Fibroblast of lung (primary cell): Measurements from ENCODE around the gene CYLD. TPM values are rescaled to one million over a fixed set of nuclear protein-coding genes. Genes with fewer than 3 reads are reported as not detected.

Experiments used
- DNase-seq, 2 donors: peaks; one replicate each; pipeline versions ENCODE4 v3.0.0 to v3.0.0-alpha.2; 2010; ENCODE audit warnings: low read depth in 2 of 2
- H2AFZ ChIP-seq: 2 replicates; pipeline ENCODE4 v1.5.1; 2012; ENCODE audit warnings: low read length, control low read depth, inconsistent platforms
- H3K27ac ChIP-seq: 2 replicates; pipeline ENCODE4 v1.5.1; 2011; ENCODE audit warnings: low read length, control low read depth; ENCODE audit not compliant: insufficient read depth
- H3K27me3 ChIP-seq: 2 replicates; pipeline ENCODE4 v1.5.1; 2011; ENCODE audit warnings: mild to moderate bottlenecking, low read length; ENCODE audit not compliant: control insufficient read depth, insufficient read depth
- H3K36me3 ChIP-seq: 2 replicates; pipeline ENCODE4 v1.5.1; 2011; ENCODE audit warnings: low read length; ENCODE audit not compliant: control insufficient read depth, insufficient read depth
- H3K4me1 ChIP-seq: 2 replicates; pipeline ENCODE4 v1.5.1; 2011; ENCODE audit warnings: low read length; ENCODE audit not compliant: control insufficient read depth, insufficient read depth; ENCODE audit errors: extremely low read depth
- H3K4me2 ChIP-seq: 2 replicates; pipeline ENCODE4 v1.5.1; 2011; ENCODE audit warnings: low read length, control low read depth; ENCODE audit not compliant: insufficient read depth; ENCODE audit errors: extremely low read depth
- H3K4me3 ChIP-seq, 4 experiments: fragments of 200-600 bp in 1 of 4; sonication (generic) in 1 of 4; replicated peaks in 1 of 4; 2 replicates each; pipeline ENCODE4 v1.5.1; 2011 to 2016; ENCODE audit warnings: low read length in 4 of 4, low read depth in 3 of 4, mild to moderate bottlenecking in 3 of 4, control low read depth in 2 of 4, inconsistent platforms in 1 of 4, mixed read lengths in 1 of 4; ENCODE audit not compliant: insufficient read depth in 1 of 4; ENCODE audit errors: control extremely low read depth in 1 of 4
- H3K79me2 ChIP-seq: 2 replicates; pipeline ENCODE4 v1.5.1; 2012; ENCODE audit warnings: mild to moderate bottlenecking, low read length, inconsistent platforms; ENCODE audit not compliant: control insufficient read depth, insufficient read depth
- H3K9ac ChIP-seq: 2 replicates; pipeline ENCODE4 v1.5.1; 2011; ENCODE audit warnings: mild to moderate bottlenecking, low read length, control low read depth; ENCODE audit not compliant: insufficient read depth
- H3K9me3 ChIP-seq: 2 replicates; pipeline ENCODE4 v1.5.1; 2012; ENCODE audit warnings: low read depth, low read length; ENCODE audit not compliant: control insufficient read depth, insufficient read depth
- H4K20me1 ChIP-seq: 2 replicates; pipeline ENCODE4 v1.5.1; 2011; ENCODE audit warnings: low read length; ENCODE audit not compliant: control insufficient read depth, insufficient read depth; ENCODE audit errors: extremely low read depth
- CTCF ChIP-seq, 2 donors: IDR thresholded peaks in 1 of 2; conservative IDR thresholded peaks in 1 of 2; 1 replicate in 1 of 2; 2 replicates in 1 of 2; pipeline ENCODE4 v1.5.1; 2011 to 2012; ENCODE audit warnings: low read length in 2 of 2, control low read depth in 1 of 2, inconsistent platforms in 1 of 2, low read depth in 1 of 2, mild to moderate bottlenecking in 1 of 2
- EZH2 ChIP-seq: IDR thresholded peaks from 2 replicates; pipeline ENCODE4 v1.5.1; 2012; ENCODE audit warnings: low read length, control low read depth, mild to moderate bottlenecking; ENCODE audit errors: missing control alignments
- polyA plus RNA-seq, 2 donors: library from polyadenylated mRNA; depleted of rRNA in 1 of 2; stranded (reverse) in 1 of 2; unstranded in 1 of 2; fragments of >200 nt; gene quantifications; 2 replicates each; pipeline ENCODE4 v1.2.1, GENCODE V29; 2011 to 2012; ENCODE audit warnings: missing spikeins in 1 of 2
- total RNA-seq: library from RNA; depleted of rRNA; stranded (reverse); fragments of >200 nt; gene quantifications from 2 replicates; pipeline ENCODE4 v1.2.1, GENCODE V29; 2014

Gene CYLD
- total and polyA plus RNA-seq, 2 donors (not counting 1 experiment from before 2014, with no cell fraction given) = 22.1 to 66.7 TPM

- Histone ChIP-seq H3K4me1 (no peaks in the 10 kb centered on the region), H3K27ac (no peak overlapping the region), H3K4me2 (no peak overlapping the region), H3K4me3 (no peak overlapping the region), H3K9me3 (no peaks in the 10 kb centered on the region), H3K27me3 (no peaks in the 10 kb centered on the region), H3K36me3 (no peaks in the 10 kb centered on the region), H3K79me2 (no peaks in the 10 kb centered on the region), H4K20me1 (no peaks in the 10 kb centered on the region), H3K9ac (no peak overlapping the region), H2AFZ (no peak overlapping the region)
- no peak for TF ChIP-seq EZH2
- TF ChIP-seq CTCF (conservative IDR thresholded peaks at IDR 0.05 in 1 of 2, IDR thresholded peaks at IDR 0.05 in 1 of 2; ENCODE audit: low read depth in 1 of 2, low read length in 2 of 2) = no peak
- DNase-seq = no peak
Measured at GRCh38 chr16:50709061-50709684, 32.7 kb upstream of the CYLD start.

- no peak overlapping the region for H3K9ac ChIP-seq
- no peak for DNase-seq
- no peak overlapping the region for H2AFZ ChIP-seq
- H4K20me1 ChIP-seq = no peaks in the 10 kb centered on the region
- no peaks in the 10 kb centered on the region for H3K79me2 ChIP-seq
- no peaks in the 10 kb centered on the region for H3K27me3 ChIP-seq
- TF ChIP-seq CTCF (conservative IDR thresholded peaks at IDR 0.05 in 1 of 2, IDR thresholded peaks at IDR 0.05 in 1 of 2; ENCODE audit: low read depth in 1 of 2, low read length in 2 of 2) (no peak), EZH2 (no peak)
- H3K27ac ChIP-seq = no peak overlapping the region
- no peaks in the 10 kb centered on the region for H3K9me3 ChIP-seq
- no peaks in the 10 kb centered on the region for H3K36me3 ChIP-seq
- no peaks in the 10 kb centered on the region for H3K4me1 ChIP-seq
- no peak overlapping the region for H3K4me3 ChIP-seq
- no peak overlapping the region for H3K4me2 ChIP-seq
Measured at GRCh38 chr16:50709980-50710379, 31.9 kb upstream of the CYLD start.

- H2AFZ ChIP-seq = no peak overlapping the region
- no peaks in the 10 kb centered on the region for H3K79me2 ChIP-seq
- H3K4me1 ChIP-seq = no peaks in the 10 kb centered on the region
- H3K27me3 ChIP-seq = no peaks in the 10 kb centered on the region
- DNase-seq = no peak
- no peak overlapping the region for H3K4me2 ChIP-seq
- no peak overlapping the region for H3K9ac ChIP-seq
- H4K20me1 ChIP-seq = no peaks in the 10 kb centered on the region
- TF ChIP-seq CTCF (conservative IDR thresholded peaks at IDR 0.05 in 1 of 2, IDR thresholded peaks at IDR 0.05 in 1 of 2; ENCODE audit: low read depth in 1 of 2, low read length in 2 of 2) (no peak), EZH2 (no peak)
- H3K36me3 ChIP-seq = no peaks in the 10 kb centered on the region
- no peak overlapping the region for H3K27ac ChIP-seq
- no peak overlapping the region for H3K4me3 ChIP-seq
- H3K9me3 ChIP-seq = no peaks in the 10 kb centered on the region
Measured at GRCh38 chr16:50711040-50711439, 30.8 kb upstream of the CYLD start.
